Activated T-cell treated with anti-CD3 and anti-CD28 coated beads for 1 hour (primary cell): ENCODE data around the gene TEX50.
"Not testable (repeated sequence)": the region's sequence is repeated elsewhere in the genome, so short reads cannot be mapped to it uniquely, and the experiment has no call there.

ENCODE experiments used
- DNase-seq: peaks from one replicate; pipeline ENCODE4 v3.0.0-alpha.2; 2020; ENCODE audit warnings: low read depth

The TEX50 gene

GRCh38 chr1:173661763-173662162, 26.6 kb downstream of the TEX50 start:
- DNase-seq, result no peak

GRCh38 chr1:173663159-173663558, 28.0 kb downstream of the TEX50 start:
- DNase-seq, result no peak

GRCh38 chr1:173666646-173667045, 31.5 kb downstream of the TEX50 start:
- no peak for DNase-seq

- DNase-seq, result no peak
These were observed 34.4 kb downstream of the TEX50 start, which contains the start of gene ANKRD45 for GRCh38 chr1:173669491-173669941. Gene ANKRD45, minus strand, starts transcription at chr1:173669851. Its CDS starts 10,433 bp downstream, at chr1:173659418.

- DNase-seq, result not testable (repeated sequence)
These were observed 39.4 kb downstream of the TEX50 start for GRCh38 chr1:173674496-173674895.

- not testable (repeated sequence) for DNase-seq
These were observed 45.0 kb downstream of the TEX50 start for GRCh38 chr1:173680152-173680551.

GRCh38 chr1:173682184-173682583, 47.0 kb downstream of the TEX50 start:
- DNase-seq, result no peak

- DNase-seq, result not testable (repeated sequence)
These were observed 48.7 kb downstream of the TEX50 start for GRCh38 chr1:173683838-173684237.

GRCh38 chr1:173685121-173685520, 50.0 kb downstream of the TEX50 start:
- DNase-seq, result not testable (repeated sequence)
